Activated CD4-positive, alpha-beta T cell treated with anti-CD3 and anti-CD28 coated beads for 24 hours (primary cell): Measurements from ENCODE around the gene RYR2.
"Not testable (repeated sequence)": the region's sequence is repeated elsewhere in the genome, so short reads cannot be mapped to it uniquely, and the experiment has no call there.

ENCODE experiments used
- DNase-seq, 2 donors: peaks; one replicate each; pipeline ENCODE4 v3.0.0-alpha.2; 2020; ENCODE audit warnings: low read depth in 2 of 2

The RYR2 gene

GRCh38 chr1:237789619-237790018, 747.6 kb downstream of the RYR2 start:
- DNase-seq: no peak

DNA sequence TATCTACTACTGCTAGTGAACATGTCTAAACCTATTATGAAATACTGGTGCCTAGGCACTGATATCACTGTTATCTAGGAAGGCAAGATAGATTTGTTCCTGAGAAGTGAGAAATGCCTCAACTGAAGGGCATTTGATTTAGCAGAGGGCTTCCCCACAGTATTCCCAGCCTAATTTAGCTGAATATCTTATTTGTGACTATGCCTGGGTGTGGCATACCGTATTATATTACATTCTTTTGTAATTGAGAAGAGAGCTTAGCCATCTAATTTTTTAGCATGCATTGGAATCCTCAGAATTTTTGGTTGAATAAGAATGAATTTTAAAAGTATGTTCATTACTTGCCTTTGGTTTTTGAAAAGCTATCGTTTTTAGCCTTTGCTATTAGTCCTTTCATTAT, 749.6 kb downstream of the RYR2 start:
- DNase-seq: no peak

- DNase-seq: no peak
Measured at GRCh38 chr1:237792149-237792548, 750.2 kb downstream of the RYR2 start.

- DNase-seq: no peak
Measured at GRCh38 chr1:237792726-237793125, 750.7 kb downstream of the RYR2 start.

DNA sequence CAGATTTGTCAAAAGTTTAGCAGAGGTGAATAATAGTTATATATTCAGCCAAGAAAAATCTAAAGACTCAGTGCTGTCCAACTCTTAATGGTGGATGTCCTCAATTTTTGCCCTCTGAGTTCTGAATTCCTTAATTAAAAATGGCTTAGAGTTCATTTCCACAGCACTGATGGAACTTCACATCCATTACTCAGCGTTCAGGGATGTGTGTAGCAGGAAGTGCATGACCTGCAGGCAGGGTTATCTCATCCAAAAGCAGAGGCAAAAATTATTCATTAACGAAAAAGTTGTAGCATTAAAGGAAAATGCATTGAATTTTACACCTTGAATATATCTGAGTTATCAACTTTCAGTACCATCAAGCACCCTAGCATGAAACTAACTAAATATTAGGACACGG, 752.1 kb downstream of the RYR2 start:
- no peak for DNase-seq

GRCh38 chr1:237795558-237795957, 753.6 kb downstream of the RYR2 start:
- no peak for DNase-seq

DNA sequence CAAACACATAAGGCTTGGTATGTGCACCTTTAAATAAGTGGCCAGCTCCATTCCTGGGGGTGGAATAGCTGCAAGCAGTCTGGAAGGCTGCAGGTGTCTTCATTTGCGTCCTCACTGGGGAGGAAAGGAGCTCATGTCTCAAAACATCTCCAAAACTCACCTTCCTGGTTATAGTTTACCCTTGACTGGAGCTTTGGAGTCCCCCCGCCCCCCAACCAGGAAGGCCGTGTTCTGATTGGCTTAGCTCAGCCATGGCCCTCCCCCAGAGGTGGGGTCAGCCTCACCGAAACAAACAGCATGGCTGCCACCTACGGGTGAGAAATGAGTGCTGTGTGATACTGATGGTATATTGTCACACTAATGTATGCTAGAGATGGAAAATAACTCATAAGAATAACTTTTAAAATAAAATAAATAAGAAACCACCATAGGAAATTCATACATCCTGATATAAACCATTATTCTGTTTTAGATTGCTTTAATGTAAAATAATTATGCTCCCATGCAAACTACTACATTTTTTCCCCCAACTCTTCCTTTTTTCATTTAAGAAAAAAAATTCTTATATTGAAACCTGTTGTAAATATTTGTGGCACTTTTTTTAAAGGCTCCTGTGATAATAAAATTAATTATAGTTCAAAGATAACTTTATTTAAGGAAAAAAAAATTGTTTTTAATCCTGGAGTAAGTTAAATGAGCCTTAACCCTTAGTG, 757.9 kb downstream of the RYR2 start:
- peak in 1 of 2 donors; percentile 13 for DNase-seq

- no peak for DNase-seq
Measured at GRCh38 chr1:237804516-237804915, 762.5 kb downstream of the RYR2 start.

- DNase-seq: no peak
Measured at GRCh38 chr1:237809099-237809498, 767.1 kb downstream of the RYR2 start.

- DNase-seq: no peak
Measured at GRCh38 chr1:237811633-237812032, 769.6 kb downstream of the RYR2 start.

- DNase-seq: no peak
Measured at GRCh38 chr1:237812061-237812460, 770.1 kb downstream of the RYR2 start.

GRCh38 chr1:237814319-237814924, 772.4 kb downstream of the RYR2 start:
- no peak for DNase-seq

DNA sequence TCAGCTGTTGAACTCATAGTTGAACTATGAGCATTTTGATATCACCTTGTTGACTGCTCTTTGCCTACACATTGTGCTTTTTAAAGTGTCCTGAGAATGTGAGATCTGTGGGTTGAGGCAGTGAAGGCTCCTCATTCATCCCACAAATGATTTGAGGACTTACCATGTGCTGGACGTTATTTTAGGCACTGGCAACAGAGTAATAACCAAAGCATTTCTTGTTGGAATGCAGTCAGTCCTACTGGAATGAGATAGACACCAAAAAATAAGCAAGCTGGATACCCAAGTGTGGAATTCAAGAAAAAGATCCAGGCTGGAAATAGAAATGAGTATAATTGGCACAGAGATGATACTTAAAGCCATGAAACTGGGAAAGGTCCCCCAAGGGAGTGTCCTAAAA, 775.3 kb downstream of the RYR2 start:
- no peak for DNase-seq

GRCh38 chr1:237820634-237821033, 778.6 kb downstream of the RYR2 start:
- not testable (repeated sequence) for DNase-seq

DNA sequence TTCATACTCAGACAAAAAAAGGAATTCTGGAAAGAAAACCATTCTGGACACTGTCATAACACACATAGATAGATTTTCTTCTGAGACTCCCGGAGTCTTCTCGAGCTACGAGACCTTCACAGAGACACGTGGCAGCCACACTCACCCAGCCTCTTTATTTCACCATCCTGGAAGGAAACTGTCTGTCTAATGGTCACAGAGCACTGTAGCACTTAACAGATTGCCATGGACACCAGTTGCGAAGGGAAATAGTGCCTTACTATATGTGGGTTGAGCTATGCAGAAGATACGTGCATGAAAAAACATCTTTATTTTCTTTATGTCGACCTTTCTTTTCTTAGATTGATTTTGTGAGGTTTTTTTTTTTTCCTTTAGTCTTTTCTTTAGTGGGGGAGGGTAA, 790.9 kb downstream of the RYR2 start:
- no peak for DNase-seq

GRCh38 chr1:237834048-237834447, 792.1 kb downstream of the RYR2 start:
- DNase-seq: no peak

DNA sequence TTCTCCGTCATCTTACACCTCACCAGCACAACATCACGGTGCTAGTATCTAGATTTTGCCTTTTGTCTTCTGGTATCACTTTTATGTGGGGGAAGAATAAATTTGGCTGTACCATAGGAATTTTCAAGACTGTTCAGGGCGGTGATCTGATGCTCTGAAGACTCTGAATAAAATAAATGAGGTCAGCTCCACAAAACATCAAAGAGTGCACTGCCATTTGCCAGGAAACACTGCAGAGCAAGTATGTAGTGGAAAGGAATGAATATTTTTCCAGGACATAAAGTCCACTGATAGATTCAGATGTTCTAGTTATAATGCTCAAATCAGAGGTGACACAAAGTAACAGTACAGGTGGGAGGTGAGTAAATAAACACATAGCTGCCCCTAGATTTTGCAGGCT, 792.5 kb downstream of the RYR2 start:
- no peak for DNase-seq

DNA sequence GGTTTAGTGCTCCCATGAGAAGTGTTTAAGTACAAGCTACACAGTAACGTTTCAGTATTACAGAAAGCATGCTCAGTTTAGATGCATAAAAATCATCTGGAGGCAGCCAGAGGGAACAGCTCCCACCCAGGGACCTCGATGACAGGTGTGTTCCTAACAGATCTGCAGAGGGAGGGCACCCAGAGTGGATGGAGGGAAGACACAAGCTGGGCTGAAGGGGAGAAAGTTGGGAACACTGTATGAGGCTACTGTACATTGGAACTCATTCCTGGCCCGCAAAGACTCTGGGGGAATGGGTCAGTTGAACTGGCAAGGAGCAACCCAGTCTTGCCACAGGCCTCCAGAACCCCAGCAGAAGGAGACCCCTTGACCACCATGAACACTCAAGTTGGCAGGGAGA, 796.3 kb downstream of the RYR2 start:
- no peak for DNase-seq

DNA sequence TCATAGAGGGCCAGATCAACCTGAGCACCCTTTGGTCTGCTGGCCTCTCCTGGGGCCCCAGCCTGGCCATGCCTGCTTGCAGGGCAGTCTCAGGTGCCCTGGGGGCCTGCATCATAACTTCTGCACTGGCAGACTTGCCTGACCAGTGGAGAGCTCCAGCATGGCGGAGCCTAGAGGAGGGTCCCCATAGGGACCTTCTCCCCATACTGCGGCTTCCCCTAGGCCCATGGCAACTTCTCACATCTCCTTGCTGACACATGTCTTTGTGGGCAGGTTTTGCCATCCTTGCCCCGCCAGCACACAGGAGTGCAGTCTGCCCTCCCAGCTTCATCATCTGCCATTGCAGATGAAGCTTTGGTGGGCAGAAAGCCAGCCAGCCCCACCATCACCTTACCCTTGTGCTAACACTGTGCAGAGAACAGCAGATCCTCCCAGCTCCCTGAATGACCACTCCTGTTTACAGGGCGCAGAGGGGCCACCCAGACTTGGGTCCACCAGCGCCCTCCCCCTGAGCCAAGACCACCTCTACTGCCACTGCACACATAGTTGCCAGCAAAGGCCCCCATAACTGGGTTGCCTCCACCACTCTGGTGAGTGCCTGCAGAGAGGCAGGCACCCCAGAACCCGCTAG, 797.0 kb downstream of the RYR2 start:
- DNase-seq: no peak

DNA sequence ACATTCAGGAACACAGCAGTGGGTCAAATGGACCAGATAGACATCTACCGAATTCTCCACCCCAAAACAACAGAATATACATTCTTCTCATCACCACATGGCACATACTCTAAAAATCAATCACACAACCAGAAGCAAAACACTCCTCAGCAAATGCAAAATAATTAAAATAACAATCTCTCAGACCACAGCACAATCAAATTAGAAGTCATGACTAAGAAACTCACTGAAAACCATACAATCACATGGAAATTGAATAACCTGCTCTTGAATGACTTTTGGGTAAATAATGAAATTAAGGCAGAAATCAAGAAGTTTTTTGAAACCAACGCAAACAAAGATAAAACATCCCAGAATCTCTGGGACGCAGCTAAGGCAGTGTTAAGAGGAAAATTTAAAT, 799.5 kb downstream of the RYR2 start:
- DNase-seq: no peak

DNA sequence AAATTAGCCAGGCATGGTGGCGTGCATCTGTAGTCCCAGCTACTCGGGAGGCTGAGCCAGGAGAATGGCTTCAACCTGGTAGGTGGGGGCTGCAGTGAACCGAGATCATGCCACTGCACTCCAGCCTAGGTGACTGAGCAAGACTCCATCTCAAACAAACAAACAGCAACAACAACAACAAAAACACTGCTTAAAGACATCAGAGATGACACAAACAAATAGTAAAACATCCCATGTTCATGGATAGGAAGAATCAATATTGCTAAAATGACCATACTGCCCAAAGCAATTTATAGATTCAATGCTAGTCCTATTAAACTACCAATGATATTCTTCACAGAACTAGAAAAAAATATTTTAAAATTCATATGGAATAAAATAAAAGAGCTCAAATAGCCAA, 801.5 kb downstream of the RYR2 start:
- not testable (repeated sequence) for DNase-seq

DNA sequence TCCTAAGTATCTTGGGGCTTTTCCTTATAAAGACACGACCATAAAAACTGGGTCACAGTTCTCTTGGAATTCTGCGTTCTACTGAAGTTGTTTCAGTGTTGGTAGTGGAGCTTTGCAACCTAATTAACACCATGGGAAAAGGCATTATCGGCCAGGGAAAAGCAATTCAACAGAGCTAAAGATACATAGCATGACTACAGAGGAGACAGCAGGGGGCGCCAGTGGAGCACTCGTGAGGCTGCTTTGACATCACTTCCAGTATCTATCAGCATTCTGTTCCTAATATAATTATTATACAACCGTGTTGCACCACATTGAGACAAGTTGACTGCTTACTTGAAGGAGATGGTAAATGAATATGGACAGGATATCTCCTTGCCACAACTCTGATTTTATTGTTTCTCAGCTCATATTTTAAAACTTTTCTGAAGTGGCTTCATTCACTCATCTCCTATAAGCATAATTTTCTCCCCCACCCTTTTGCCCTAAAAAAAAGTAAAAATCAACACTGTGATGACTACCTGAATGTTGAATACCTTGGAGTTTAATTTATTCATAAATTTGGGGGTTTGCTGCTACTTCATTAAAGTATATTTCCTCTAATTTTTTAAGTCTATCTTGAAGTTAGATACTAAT, 809.3 kb downstream of the RYR2 start:
- DNase-seq: no peak

DNA sequence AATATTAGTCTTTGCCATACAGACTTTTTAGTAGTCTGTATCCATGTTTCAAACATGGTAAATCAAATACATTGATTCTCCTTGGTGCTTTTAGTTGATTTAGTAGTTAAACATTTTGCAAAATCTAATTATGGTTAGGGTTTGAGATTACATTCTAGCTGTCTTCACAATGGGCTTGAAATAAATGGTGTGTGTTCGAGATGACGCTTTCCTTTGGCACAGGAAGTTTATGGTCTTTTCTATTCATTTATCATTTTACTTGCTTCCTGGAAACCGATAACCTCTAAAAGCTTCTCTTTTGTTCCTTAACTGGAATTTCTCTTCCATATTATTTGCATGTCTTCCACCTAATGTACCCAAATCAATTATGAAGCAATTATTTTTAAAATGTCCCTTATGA, 810.4 kb downstream of the RYR2 start:
- no peak for DNase-seq
